ENCODE results near the gene ANP32E. TPM values are rescaled to one million over a fixed set of nuclear protein-coding genes. Genes with fewer than 3 reads are reported as not detected.
A peak's percentile ranks its signal among the peaks of the same experiment; 100 is the strongest.
"Not testable (repeated sequence)": the region's sequence is repeated elsewhere in the genome, so short reads cannot be mapped to it uniquely, and the experiment has no call there.

The ANP32E gene
- total RNA-seq, 4 donors from 2014 or later, result 12.3 to 14.2 (median 13.2) TPM

GRCh38 chr1:150212070-150212469, 23.8 kb downstream of the ANP32E start:
- TF ChIP-seq POLR2A (IDR thresholded peaks at IDR 0.05) (no peak), CTCF (IDR thresholded peaks at IDR 0.05) (no peak)
- 95 to 96% methylated on average over 9 of the region's 9 CpGs for WGBS, 2 donors
- intact Hi-C loops (cut with DNase I; ENCODE audit: low total_unique reads), result no loop called here

GRCh38 chr1:150210706-150211105, 25.2 kb downstream of the ANP32E start:
- DNase-seq (ENCODE audit: low spot score in 2 of 2), result no peak
- TF ChIP-seq POLR2A (IDR thresholded peaks at IDR 0.05) (no peak), CTCF (IDR thresholded peaks at IDR 0.05) (no peak)
- WGBS, 2 donors, result 82 to 95% methylated on average over 4 of the region's 4 CpGs

More at GRCh38 chr1:150212070-150212469, 23.8 kb downstream of the ANP32E start:
- peak in 1 of 2 donors; percentile 70 for DNase-seq (ENCODE audit: low spot score in 2 of 2)
- H3K4me3 ChIP-seq (ENCODE audit: low read depth, poor library complexity, severe bottlenecking), result no peak overlapping the region

GRCh38 chr1:150210091-150210490, 25.8 kb downstream of the ANP32E start:
- intact Hi-C loops (cut with DNase I; ENCODE audit: low total_unique reads), result no loop called here
- TF ChIP-seq POLR2A (IDR thresholded peaks at IDR 0.05), result no peak
- no peak for TF ChIP-seq CTCF (IDR thresholded peaks at IDR 0.05)
- 89 to 95% methylated on average over 4 of the region's 4 CpGs for WGBS, 2 donors
- H3K4me3 ChIP-seq (ENCODE audit: low read depth, poor library complexity, severe bottlenecking), result no peak overlapping the region
- peak in 1 of 2 donors; percentile 2 for DNase-seq (ENCODE audit: low spot score in 2 of 2)

More at GRCh38 chr1:150210706-150211105, 25.2 kb downstream of the ANP32E start:
- no peak overlapping the region for H3K4me3 ChIP-seq (ENCODE audit: low read depth, poor library complexity, severe bottlenecking)
- intact Hi-C loops (cut with DNase I; ENCODE audit: low total_unique reads), result no loop called here

GRCh38 chr1:150208460-150208859, 27.5 kb downstream of the ANP32E start:
- H3K4me3 ChIP-seq (ENCODE audit: low read depth, poor library complexity, severe bottlenecking); intact Hi-C loops (cut with DNase I; ENCODE audit: low total_unique reads): not testable (repeated sequence)
- DNase-seq (ENCODE audit: low spot score in 2 of 2), result peak in 1 of 2 donors; percentile 64
- 90 to 94% methylated on average over 6 of the region's 6 CpGs for WGBS, 2 donors

- TF ChIP-seq CTCF (IDR thresholded peaks at IDR 0.05), result no peak
- no peak for TF ChIP-seq POLR2A (IDR thresholded peaks at IDR 0.05)
- intact Hi-C loops (cut with DNase I; ENCODE audit: low total_unique reads), result no loop called here
- DNase-seq (ENCODE audit: low spot score in 2 of 2), result no peak
- H3K4me3 ChIP-seq (ENCODE audit: low read depth, poor library complexity, severe bottlenecking), result no peak overlapping the region
- WGBS, 2 donors, result 89 to 94% methylated on average over 7 of the region's 7 CpGs
Observed at GRCh38 chr1:150207281-150207971, 28.5 kb downstream of the ANP32E start.

GRCh38 chr1:150196417-150196816, 39.5 kb downstream of the ANP32E start:
- WGBS, 2 donors, result 68 to 92% methylated on average over 1 of the region's 1 CpG
- intact Hi-C loops (cut with DNase I; ENCODE audit: low total_unique reads), result no loop called here
- no peak for TF ChIP-seq POLR2A (IDR thresholded peaks at IDR 0.05)
- no peak for TF ChIP-seq CTCF (IDR thresholded peaks at IDR 0.05)
- DNase-seq (ENCODE audit: low spot score in 2 of 2), result no peak
- H3K4me3 ChIP-seq (ENCODE audit: low read depth, poor library complexity, severe bottlenecking), result no peak overlapping the region

Measured in lower leg skin (tissue), 4 donors.